ENCODE measurements around the gene CERS3.

DNA sequence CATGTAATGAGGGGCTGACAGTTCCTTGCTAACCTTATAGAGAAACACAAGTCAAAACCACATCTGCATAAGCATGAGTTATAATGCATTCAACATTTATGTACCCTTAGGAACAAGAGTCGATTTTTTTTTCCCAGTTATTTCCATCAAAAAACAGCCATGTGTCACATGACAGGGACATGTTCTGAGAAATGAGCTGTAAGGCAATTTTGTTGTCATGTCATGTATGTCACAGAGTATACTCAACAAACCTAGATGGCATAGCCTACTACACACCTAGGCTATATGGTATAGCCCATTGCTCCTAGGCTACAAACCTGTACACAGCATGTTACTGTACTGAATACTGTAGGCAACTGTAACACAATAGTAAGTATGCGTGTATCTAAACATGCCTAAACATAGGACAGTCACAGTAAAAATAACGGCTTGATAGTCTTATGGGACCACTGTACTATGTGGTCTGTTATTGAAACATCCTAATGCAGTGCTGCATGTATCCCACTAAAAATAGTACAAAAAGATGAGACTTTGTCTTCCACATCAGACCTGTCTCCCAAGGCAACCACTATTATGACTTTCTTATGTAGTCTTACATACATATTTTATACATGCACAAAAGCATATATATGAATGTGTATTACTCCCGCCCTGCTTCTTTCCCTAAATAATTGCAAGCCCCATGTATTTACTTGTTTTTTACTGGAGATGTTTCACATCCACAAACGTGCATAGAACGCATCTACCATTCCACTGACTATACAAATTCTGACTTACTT lies 38.3 kb upstream of the CERS3 start:
- TF ChIP-seq, protein P1, sequence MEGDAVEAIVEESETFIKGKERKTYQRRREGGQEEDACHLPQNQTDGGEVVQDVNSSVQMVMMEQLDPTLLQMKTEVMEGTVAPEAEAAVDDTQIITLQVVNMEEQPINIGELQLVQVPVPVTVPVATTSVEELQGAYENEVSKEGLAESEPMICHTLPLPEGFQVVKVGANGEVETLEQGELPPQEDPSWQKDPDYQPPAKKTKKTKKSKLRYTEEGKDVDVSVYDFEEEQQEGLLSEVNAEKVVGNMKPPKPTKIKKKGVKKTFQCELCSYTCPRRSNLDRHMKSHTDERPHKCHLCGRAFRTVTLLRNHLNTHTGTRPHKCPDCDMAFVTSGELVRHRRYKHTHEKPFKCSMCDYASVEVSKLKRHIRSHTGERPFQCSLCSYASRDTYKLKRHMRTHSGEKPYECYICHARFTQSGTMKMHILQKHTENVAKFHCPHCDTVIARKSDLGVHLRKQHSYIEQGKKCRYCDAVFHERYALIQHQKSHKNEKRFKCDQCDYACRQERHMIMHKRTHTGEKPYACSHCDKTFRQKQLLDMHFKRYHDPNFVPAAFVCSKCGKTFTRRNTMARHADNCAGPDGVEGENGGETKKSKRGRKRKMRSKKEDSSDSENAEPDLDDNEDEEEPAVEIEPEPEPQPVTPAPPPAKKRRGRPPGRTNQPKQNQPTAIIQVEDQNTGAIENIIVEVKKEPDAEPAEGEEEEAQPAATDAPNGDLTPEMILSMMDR (conservative IDR thresholded peaks at IDR 0.05; ENCODE audit: low read length) = no peak
- TF ChIP-seq EZH2phosphoT487 (IDR thresholded peaks at IDR 0.05; ENCODE audit: borderline replicate concordance) = no peak
